Measurements from ENCODE around the gene TNRC6C.

Gene TNRC6C

DNA sequence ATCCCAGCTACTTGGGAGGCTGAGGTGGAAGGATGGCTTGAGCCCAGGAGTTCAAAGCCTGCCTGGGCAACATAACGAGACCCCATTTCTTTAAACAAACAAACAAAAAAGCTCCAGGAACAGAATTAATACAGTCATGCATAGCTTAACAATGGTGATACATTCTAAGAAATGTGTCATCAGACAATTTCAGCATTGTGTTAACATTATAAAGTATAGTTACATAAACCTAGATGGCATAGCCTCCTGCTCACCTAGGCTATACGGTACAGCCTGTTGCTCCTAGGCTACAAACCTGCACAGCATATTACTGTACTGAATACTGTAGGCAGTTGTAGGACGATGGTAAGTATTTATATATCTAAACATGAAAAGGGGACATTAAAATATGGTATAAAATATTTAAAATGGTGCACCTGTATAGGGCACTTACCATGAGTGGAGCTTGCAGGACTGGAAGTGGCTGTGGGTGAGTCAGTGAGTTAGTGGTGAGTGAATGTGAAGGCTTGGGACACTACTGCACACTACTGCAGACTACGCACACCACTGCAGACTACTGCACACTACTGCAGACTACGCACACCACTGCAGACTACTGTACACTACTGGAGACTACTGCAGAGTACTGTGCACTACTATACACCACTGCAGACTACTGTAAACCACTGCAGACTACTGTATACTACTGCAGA, 95.4 kb downstream of the TNRC6C start:
- CTCF ChIA-PET = no interaction called here
- peaks cover 0 to 48% of the 10 kb centered on the region in 2 experiments; a peak in 1 of 3 replicates for H3K36me3 ChIP-seq (ENCODE audit: control insufficient read depth in 2 of 2, insufficient read depth in 1 of 2, low read length in 2 of 2)
- POLR2A ChIA-PET = no interaction called here

DNA sequence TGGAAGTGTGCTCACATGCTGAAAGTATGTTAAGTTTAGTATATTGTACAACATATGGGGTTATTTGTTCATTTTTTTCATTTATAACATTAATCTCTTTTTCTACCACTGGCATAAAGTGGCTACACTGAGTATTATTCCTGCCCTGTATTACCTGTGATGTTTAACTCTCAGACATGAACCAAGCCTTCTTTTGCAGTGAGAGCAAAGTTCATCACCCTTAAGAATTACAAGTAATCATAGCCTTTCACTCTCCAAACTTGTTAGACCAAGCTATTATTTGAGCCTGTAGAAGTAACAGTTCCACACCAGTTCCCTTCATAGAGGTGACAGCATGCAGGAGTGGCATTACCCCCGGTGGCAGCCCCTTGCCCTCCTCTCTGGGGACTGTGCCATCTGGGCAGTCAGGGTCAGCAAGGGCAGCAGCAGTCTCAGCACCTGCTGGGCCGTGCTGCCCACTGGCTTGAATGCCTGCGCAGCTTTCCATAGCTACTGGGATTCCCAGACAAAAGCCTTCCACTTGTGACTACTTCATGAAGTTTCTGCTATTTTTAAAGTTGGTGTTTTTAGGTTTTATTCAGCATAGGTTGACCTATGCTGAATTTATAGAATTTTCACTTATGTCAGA, 98.7 kb downstream of the TNRC6C start:
- Histone ChIP-seq H3K4me1 (ENCODE audit: control insufficient read depth, insufficient read depth, low read length) (no peaks in the 10 kb centered on the region; the same call in none of the 2 replicates), H3K9me3 (ENCODE audit: control insufficient read depth, insufficient read depth, low read depth, low read length) (no peaks in the 10 kb centered on the region), H3K36me3 (ENCODE audit: control insufficient read depth in 2 of 2, insufficient read depth in 1 of 2, low read length in 2 of 2) (peaks cover 0 to 18% of the 10 kb centered on the region in 2 experiments; a peak in 2 of 3 replicates), H3K4me3 (ENCODE audit: low read depth, low read length) (no peak overlapping the region), H3K27ac (ENCODE audit: extremely low read depth, low read depth, low read length) (no peak overlapping the region)
- ChIA-PET CTCF (interaction anchor here (0.6 to 3.8 kb wide), 4 partner anchors 28 to 1001 kb away, joined by 3 to 22 read pairs (median 4); no protein-coding TSS in a partner anchor), POLR2A (no interaction called here)
- TF ChIP-seq ZNF623 (tag by site-specific recombination; IDR thresholded peaks at IDR 0.05) (no peak), ZNF391 (tag by site-specific recombination; IDR thresholded peaks at IDR 0.05; ENCODE audit: borderline replicate concordance, low read depth) (no peak), ZNF560 (tag by site-specific recombination; IDR thresholded peaks at IDR 0.05; ENCODE audit: borderline replicate concordance) (no peak), ZNF707 (tag by site-specific recombination; IDR thresholded peaks at IDR 0.05) (no peak), GLIS1 (tag by site-specific recombination; IDR thresholded peaks at IDR 0.05) (no peak), GLI4 (tag by site-specific recombination; IDR thresholded peaks at IDR 0.05) (no peak), ZNF292 (tag by site-specific recombination; IDR thresholded peaks at IDR 0.05; ENCODE audit: borderline replicate concordance, low read depth) (no peak), ZNF610 (tag by site-specific recombination; IDR thresholded peaks at IDR 0.05; ENCODE audit: borderline replicate concordance) (no peak), KLF1 (tag by site-specific recombination; IDR thresholded peaks at IDR 0.05) (no peak), ZNF555 (tag by site-specific recombination; conservative IDR thresholded peaks at IDR 0.05) (no peak), INSM2 (tag by site-specific recombination; IDR thresholded peaks at IDR 0.05) (no peak), ZNF133 (tag by site-specific recombination; IDR thresholded peaks at IDR 0.05) (no peak)
- TF ChIP-seq, protein P1, sequence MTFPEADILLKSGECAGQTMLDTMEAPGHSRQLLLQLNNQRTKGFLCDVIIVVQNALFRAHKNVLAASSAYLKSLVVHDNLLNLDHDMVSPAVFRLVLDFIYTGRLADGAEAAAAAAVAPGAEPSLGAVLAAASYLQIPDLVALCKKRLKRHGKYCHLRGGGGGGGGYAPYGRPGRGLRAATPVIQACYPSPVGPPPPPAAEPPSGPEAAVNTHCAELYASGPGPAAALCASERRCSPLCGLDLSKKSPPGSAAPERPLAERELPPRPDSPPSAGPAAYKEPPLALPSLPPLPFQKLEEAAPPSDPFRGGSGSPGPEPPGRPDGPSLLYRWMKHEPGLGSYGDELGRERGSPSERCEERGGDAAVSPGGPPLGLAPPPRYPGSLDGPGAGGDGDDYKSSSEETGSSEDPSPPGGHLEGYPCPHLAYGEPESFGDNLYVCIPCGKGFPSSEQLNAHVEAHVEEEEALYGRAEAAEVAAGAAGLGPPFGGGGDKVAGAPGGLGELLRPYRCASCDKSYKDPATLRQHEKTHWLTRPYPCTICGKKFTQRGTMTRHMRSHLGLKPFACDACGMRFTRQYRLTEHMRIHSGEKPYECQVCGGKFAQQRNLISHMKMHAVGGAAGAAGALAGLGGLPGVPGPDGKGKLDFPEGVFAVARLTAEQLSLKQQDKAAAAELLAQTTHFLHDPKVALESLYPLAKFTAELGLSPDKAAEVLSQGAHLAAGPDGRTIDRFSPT (tag by site-specific recombination; IDR thresholded peaks at IDR 0.05) = no peak

More for the DNA sequence above, 95.4 kb downstream of the TNRC6C start:
- no peak for TF ChIP-seq ZBTB48 (tag by site-specific recombination; IDR thresholded peaks at IDR 0.05)
- TF ChIP-seq ZNF202 (tag by site-specific recombination; IDR thresholded peaks at IDR 0.05; ENCODE audit: borderline replicate concordance) = no peak
- TF ChIP-seq ZSCAN16 (tag by site-specific recombination; IDR thresholded peaks at IDR 0.05) = no peak
- TF ChIP-seq ZFP41 (tag by site-specific recombination; IDR thresholded peaks at IDR 0.05; ENCODE audit: borderline replicate concordance) = no peak
- no peak for TF ChIP-seq ZNF324 (tag by site-specific recombination; IDR thresholded peaks at IDR 0.05)
- TF ChIP-seq ZFP69B (tag by site-specific recombination; IDR thresholded peaks at IDR 0.05) = no peak
- TF ChIP-seq SCRT2 (tag by site-specific recombination; IDR thresholded peaks at IDR 0.05) = peak; percentile 43; the same call in 1 of the 2 replicates
- TF ChIP-seq, protein P2, sequence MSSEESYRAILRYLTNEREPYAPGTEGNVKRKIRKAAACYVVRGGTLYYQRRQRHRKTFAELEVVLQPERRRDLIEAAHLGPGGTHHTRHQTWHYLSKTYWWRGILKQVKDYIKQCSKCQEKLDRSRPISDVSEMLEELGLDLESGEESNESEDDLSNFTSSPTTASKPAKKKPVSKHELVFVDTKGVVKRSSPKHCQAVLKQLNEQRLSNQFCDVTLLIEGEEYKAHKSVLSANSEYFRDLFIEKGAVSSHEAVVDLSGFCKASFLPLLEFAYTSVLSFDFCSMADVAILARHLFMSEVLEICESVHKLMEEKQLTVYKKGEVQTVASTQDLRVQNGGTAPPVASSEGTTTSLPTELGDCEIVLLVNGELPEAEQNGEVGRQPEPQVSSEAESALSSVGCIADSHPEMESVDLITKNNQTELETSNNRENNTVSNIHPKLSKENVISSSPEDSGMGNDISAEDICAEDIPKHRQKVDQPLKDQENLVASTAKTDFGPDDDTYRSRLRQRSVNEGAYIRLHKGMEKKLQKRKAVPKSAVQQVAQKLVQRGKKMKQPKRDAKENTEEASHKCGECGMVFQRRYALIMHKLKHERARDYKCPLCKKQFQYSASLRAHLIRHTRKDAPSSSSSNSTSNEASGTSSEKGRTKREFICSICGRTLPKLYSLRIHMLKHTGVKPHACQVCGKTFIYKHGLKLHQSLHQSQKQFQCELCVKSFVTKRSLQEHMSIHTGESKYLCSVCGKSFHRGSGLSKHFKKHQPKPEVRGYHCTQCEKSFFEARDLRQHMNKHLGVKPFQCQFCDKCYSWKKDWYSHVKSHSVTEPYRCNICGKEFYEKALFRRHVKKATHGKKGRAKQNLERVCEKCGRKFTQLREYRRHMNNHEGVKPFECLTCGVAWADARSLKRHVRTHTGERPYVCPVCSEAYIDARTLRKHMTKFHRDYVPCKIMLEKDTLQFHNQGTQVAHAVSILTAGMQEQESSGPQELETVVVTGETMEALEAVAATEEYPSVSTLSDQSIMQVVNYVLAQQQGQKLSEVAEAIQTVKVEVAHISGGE (tag by site-specific recombination; conservative IDR thresholded peaks at IDR 0.05; ENCODE audit: low read depth) = no peak
- no peak for TF ChIP-seq ZFHX2 (tag by site-specific recombination; conservative IDR thresholded peaks at IDR 0.05)
- no peak for TF ChIP-seq ZNF19 (tag by site-specific recombination; IDR thresholded peaks at IDR 0.05; ENCODE audit: low read depth)
- no peak for TF ChIP-seq MYNN (tag by site-specific recombination; IDR thresholded peaks at IDR 0.05; ENCODE audit: borderline replicate concordance)
- no peak for TF ChIP-seq ZNF362 (tag by site-specific recombination; IDR thresholded peaks at IDR 0.05)
- TF ChIP-seq ZNF654 (tag by site-specific recombination; IDR thresholded peaks at IDR 0.05; ENCODE audit: low read depth) = no peak
- 0 out of 2 replicates have a peak, but pooled peaks have one; percentile 0 for TF ChIP-seq ZNF664 (tag by site-specific recombination; IDR thresholded peaks at IDR 0.05)
- no peak for TF ChIP-seq ZNF544 (tag by site-specific recombination; IDR thresholded peaks at IDR 0.05)
- TF ChIP-seq ZNF600 (tag by site-specific recombination; IDR thresholded peaks at IDR 0.05) = no peak
- H3K9me3 ChIP-seq (ENCODE audit: control insufficient read depth, insufficient read depth, low read depth, low read length) = no peaks in the 10 kb centered on the region
- no peak overlapping the region for H3K27ac ChIP-seq (ENCODE audit: extremely low read depth, low read depth, low read length)
- no peak overlapping the region for H3K4me3 ChIP-seq (ENCODE audit: low read depth, low read length)
- H3K4me1 ChIP-seq (ENCODE audit: control insufficient read depth, insufficient read depth, low read length) = no peaks in the 10 kb centered on the region; the same call in none of the 2 replicates

All from HEK293 (cell line).